Neuronal stem cell (in vitro differentiated cells): Measurements from ENCODE around the gene TRAT1.
"Not testable (repeated sequence)": the region's sequence is repeated elsewhere in the genome, so short reads cannot be mapped to it uniquely, and the experiment has no call there.

Experiments
- DNase-seq: peaks from one replicate; pipeline ENCODE4 v3.0.0-alpha.2; 2013; ENCODE audit warnings: low spot score
- H2AFZ ChIP-seq: one replicate; pipeline ENCODE4 v1.6.1; 2013; ENCODE audit warnings: mild to moderate bottlenecking, low read length, inconsistent platforms
- H2AK5ac ChIP-seq: 2 replicates; pipeline ENCODE4 v1.6.1; 2013; ENCODE audit warnings: low read depth, mild to moderate bottlenecking, inconsistent platforms, low read length, moderate library complexity, mixed read lengths
- H2BK120ac ChIP-seq: 2 replicates; pipeline ENCODE4 v1.6.1; 2013; ENCODE audit warnings: low read depth, mild to moderate bottlenecking, inconsistent platforms, low read length, moderate library complexity, mixed read lengths
- H2BK12ac ChIP-seq: one replicate; pipeline ENCODE4 v1.6.1; 2013; ENCODE audit warnings: low read length, inconsistent platforms
- H2BK15ac ChIP-seq: 2 replicates; pipeline ENCODE4 v1.6.1; 2013; ENCODE audit warnings: mild to moderate bottlenecking, low read length, inconsistent platforms, mixed read lengths
- H2BK5ac ChIP-seq: one replicate; pipeline ENCODE4 v1.6.1; 2013; ENCODE audit warnings: inconsistent platforms, mild to moderate bottlenecking, low read length, moderate library complexity
- H3K14ac ChIP-seq: one replicate; pipeline ENCODE4 v1.6.1; 2013; ENCODE audit warnings: low read length, inconsistent platforms
- H3K18ac ChIP-seq: 2 replicates; pipeline ENCODE4 v1.6.1; 2013; ENCODE audit warnings: low read length, inconsistent platforms
- H3K23ac ChIP-seq: 2 replicates; pipeline ENCODE4 v1.6.1; 2013; ENCODE audit warnings: low read depth, mild to moderate bottlenecking, mixed read lengths, low read length, inconsistent platforms; ENCODE audit not compliant: poor library complexity
- H3K27ac ChIP-seq: replicated peaks from 3 replicates; pipeline ENCODE4 v1.5.1; 2013; ENCODE audit warnings: low read length, inconsistent platforms
- H3K27me3 ChIP-seq, 3 experiments: 2 replicates each; pipeline ENCODE4 v1.6.1; 2013; ENCODE audit warnings: low read length in 3 of 3, mild to moderate bottlenecking in 2 of 3, inconsistent platforms in 1 of 3, low read depth in 1 of 3, mixed read lengths in 1 of 3, moderate library complexity in 1 of 3; ENCODE audit not compliant: control insufficient read depth in 3 of 3, insufficient read depth in 3 of 3
- H3K36me3 ChIP-seq, 2 donors: replicated peaks in 1 of 2; 2 replicates each; pipeline ENCODE4 v1.6.1; 2013; ENCODE audit warnings: low read length in 2 of 2; ENCODE audit not compliant: control insufficient read depth in 2 of 2, insufficient read depth in 2 of 2
- H3K4ac ChIP-seq: 2 replicates; pipeline ENCODE4 v1.6.1; 2013; ENCODE audit warnings: inconsistent platforms, mild to moderate bottlenecking, low read length, moderate library complexity
- H3K4me1 ChIP-seq, 2 donors: 1 replicate in 1 of 2; 2 replicates in 1 of 2; pipeline ENCODE4 v1.6.1; 2013; ENCODE audit warnings: low read length in 2 of 2, low read depth in 1 of 2; ENCODE audit not compliant: control insufficient read depth in 2 of 2, insufficient read depth in 1 of 2
- H3K4me2 ChIP-seq: one replicate; pipeline ENCODE4 v1.6.1; 2013; ENCODE audit warnings: mild to moderate bottlenecking, low read length, inconsistent platforms; ENCODE audit not compliant: insufficient read depth, poor library complexity, severe bottlenecking
- H3K4me3 ChIP-seq, 2 donors: 2 replicates each; pipeline ENCODE4 v1.5.1; 2013; ENCODE audit warnings: low read length in 2 of 2, mild to moderate bottlenecking in 2 of 2, inconsistent platforms in 1 of 2, moderate library complexity in 1 of 2
- H3K79me1 ChIP-seq: one replicate; pipeline ENCODE4 v1.6.1; 2013; ENCODE audit warnings: low read depth, mild to moderate bottlenecking, inconsistent platforms, low read length, moderate library complexity
- H3K9ac ChIP-seq: one replicate; pipeline ENCODE4 v1.6.1; 2013; ENCODE audit warnings: mild to moderate bottlenecking, low read depth, low read length, inconsistent platforms; ENCODE audit not compliant: poor library complexity
- H3K9me3 ChIP-seq, 2 donors: replicated peaks in 1 of 2; 2 replicates each; pipeline versions ENCODE3 to v1.6.1; 2013; ENCODE audit warnings: low read length in 2 of 2, mild to moderate bottlenecking in 2 of 2, inconsistent platforms in 1 of 2, low read depth in 1 of 2, mixed read lengths in 1 of 2, moderate library complexity in 1 of 2; ENCODE audit not compliant: control insufficient read depth in 2 of 2, insufficient read depth in 1 of 2
- H4K8ac ChIP-seq: one replicate; pipeline ENCODE4 v1.6.1; 2013; ENCODE audit warnings: low read depth, mild to moderate bottlenecking, inconsistent platforms, low read length, moderate library complexity
- H4K91ac ChIP-seq: one replicate; pipeline ENCODE4 v1.6.1; 2013; ENCODE audit warnings: low read length, low read depth, mild to moderate bottlenecking, inconsistent platforms; ENCODE audit not compliant: poor library complexity
- WGBS, 2 donors: extraction: QIAGEN DNeasy Blood & Tissue Kit; methylation state at CpG; one replicate each; pipeline ENCODE4 v1.1.7; 2013; ENCODE audit warnings: missing lambda C conversion rate in 2 of 2, mixed read lengths in 1 of 2; ENCODE audit not compliant: insufficient read length in 2 of 2, insufficient replicate concordance in 1 of 2; ENCODE audit errors: extremely low coverage in 2 of 2; 5-methylcytosine and 5-hydroxymethylcytosine counted together

The TRAT1 gene

DNA sequence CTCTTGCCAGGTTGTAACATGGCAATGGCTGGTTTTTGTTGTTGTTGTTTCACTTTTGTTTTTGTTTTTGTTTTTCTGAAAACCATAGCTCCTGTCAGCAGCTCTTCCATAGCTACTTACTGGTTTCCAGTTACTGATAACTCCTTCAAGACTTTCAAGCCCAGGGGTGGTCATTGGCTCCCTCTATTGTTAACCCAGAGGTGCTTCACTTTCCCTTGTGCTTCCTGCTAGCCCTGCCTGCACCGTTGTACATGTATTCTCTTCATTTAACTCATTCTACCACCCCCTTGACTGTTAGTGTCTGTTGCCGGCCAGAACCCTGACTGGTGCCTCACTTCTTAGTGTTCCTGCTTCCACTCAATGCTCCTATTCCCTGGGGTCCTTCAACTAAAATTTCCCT is 4.2 kb upstream of the TRAT1 start:
- Histone ChIP-seq H3K36me3 (no peaks in the 10 kb centered on the region), H3K4me1 (no peaks in the 10 kb centered on the region), H3K27me3 (no peaks in the 10 kb centered on the region), H2AFZ (no peak overlapping the region), H3K79me1 (no peaks in the 10 kb centered on the region), H3K4me3 (no peak overlapping the region), H3K9me3 (no peaks in the 10 kb centered on the region), H4K91ac (no peak overlapping the region), H2BK120ac (no peak overlapping the region), H3K18ac (no peak overlapping the region), H2BK5ac (no peak overlapping the region), H4K8ac (no peak overlapping the region), H3K4ac (no peak overlapping the region), H3K9ac (no peak overlapping the region), H3K23ac (no peak overlapping the region), H2BK15ac (no peak overlapping the region), H3K4me2 (no peak overlapping the region), H3K27ac (no peak overlapping the region), H2AK5ac (no peak overlapping the region), H3K14ac (no peak overlapping the region), H2BK12ac (no peak overlapping the region)
- peak; percentile 11 for DNase-seq
- no CpG with 5 or more reads among the region's 2 CpGs for WGBS, 2 donors

DNA sequence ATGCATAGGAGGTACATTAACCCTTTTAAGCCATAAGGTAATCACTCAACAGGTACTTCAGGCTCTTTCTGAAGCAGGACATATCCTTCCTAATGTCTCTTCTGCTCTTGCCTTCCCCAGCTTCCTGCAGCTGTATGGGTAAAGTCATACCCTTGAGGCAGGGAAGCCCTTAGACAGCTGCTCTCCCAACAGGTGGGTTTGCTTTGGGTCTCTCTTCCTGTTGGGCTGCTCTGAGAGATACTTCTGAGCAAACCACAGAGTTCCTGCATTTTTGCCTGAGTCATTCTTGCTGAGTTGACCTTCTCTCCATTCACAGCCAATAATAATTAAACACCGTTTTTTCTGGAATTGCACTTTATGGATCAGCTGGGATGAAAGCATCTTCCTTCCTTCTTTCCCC is 2.0 kb upstream of the TRAT1 start:
- Histone ChIP-seq H3K36me3 (no peaks in the 10 kb centered on the region), H2BK15ac (no peak overlapping the region), H3K9me3 (no peaks in the 10 kb centered on the region), H3K18ac (no peak overlapping the region), H3K14ac (no peak overlapping the region), H2BK5ac (no peak overlapping the region), H2BK120ac (no peak overlapping the region), H3K79me1 (no peaks in the 10 kb centered on the region), H2AFZ (no peak overlapping the region), H4K8ac (no peak overlapping the region), H2AK5ac (no peak overlapping the region), H3K9ac (no peak overlapping the region), H3K27ac (no peak overlapping the region), H3K4me3 (no peak overlapping the region), H3K4me2 (no peak overlapping the region), H2BK12ac (no peak overlapping the region), H4K91ac (no peak overlapping the region), H3K4me1 (no peaks in the 10 kb centered on the region), H3K4ac (no peak overlapping the region), H3K23ac (no peak overlapping the region), H3K27me3 (no peaks in the 10 kb centered on the region)
- DNase-seq = no peak
- WGBS, 2 donors = no CpG with 5 or more reads among the region's 1 CpG

DNA sequence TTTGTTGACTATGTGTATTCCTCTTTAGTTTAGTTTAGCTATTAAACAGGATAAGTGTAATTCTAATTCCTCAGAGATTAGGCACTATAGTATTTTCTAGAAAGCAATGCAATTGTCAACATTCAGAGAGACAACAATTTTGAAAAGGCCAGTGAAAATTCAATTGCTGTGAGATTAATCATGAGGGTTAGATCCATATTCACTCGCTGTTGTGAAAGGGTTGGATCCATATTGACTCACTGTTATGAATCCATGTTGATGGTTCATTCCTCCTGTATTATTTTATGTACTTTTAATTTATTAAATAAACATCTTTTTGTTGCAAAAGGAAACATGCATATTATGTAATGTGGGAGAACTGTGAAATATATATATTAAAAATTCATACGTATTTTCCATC is 641 bp downstream of the TRAT1 start:
- Histone ChIP-seq H3K14ac (no peak overlapping the region), H4K91ac (no peak overlapping the region), H3K36me3 (no peaks in the 10 kb centered on the region), H3K4me2 (no peak overlapping the region), H3K4me3 (no peak overlapping the region), H2AFZ (no peak overlapping the region), H2BK120ac (no peak overlapping the region), H3K79me1 (no peaks in the 10 kb centered on the region), H4K8ac (no peak overlapping the region), H3K18ac (no peak overlapping the region), H3K4ac (no peak overlapping the region), H2BK15ac (no peak overlapping the region), H3K23ac (no peak overlapping the region), H3K27me3 (no peaks in the 10 kb centered on the region), H2BK12ac (no peak overlapping the region), H3K27ac (no peak overlapping the region), H2BK5ac (no peak overlapping the region), H3K9ac (no peak overlapping the region), H3K9me3 (no peaks in the 10 kb centered on the region), H2AK5ac (no peak overlapping the region), H3K4me1 (no peaks in the 10 kb centered on the region)
- no peak for DNase-seq
- no CpG with 5 or more reads among the region's 2 CpGs for WGBS, 2 donors

DNA sequence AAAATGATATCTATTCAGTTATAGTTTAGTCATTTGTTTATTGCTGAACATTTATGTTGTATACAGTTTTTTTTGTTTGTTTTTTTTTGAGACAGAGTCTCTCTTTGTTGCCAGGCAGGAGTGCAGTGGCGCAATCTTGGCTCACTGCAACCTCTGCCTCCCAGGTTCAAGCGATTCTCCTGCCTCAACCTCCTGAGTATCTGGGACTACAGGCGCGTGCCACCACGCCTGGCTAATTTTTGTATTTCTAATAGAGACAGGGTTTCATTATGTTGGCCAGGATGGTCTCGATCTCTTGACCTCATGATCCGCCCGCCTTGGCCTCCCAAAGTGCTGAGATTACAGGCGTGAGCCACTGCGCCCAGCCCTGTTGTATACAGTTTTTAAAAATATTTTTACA is 1.2 kb downstream of the TRAT1 start:
- not testable (repeated sequence) for H2BK5ac ChIP-seq, H3K27ac ChIP-seq, H3K4ac ChIP-seq, H3K27me3 ChIP-seq, H3K18ac ChIP-seq, DNase-seq, H3K9ac ChIP-seq, H4K8ac ChIP-seq, H3K4me2 ChIP-seq, H2BK120ac ChIP-seq, H3K9me3 ChIP-seq, H4K91ac ChIP-seq, H2AFZ ChIP-seq, H2BK12ac ChIP-seq, H3K23ac ChIP-seq, H3K4me3 ChIP-seq, H3K36me3 ChIP-seq, H3K14ac ChIP-seq, H3K4me1 ChIP-seq, H3K79me1 ChIP-seq, H2BK15ac ChIP-seq, H2AK5ac ChIP-seq
- no CpG with 5 or more reads among the region's 10 CpGs for WGBS, 2 donors
